HEK293 (cell line): ENCODE measurements around the gene TBC1D14.

Source experiments
- CTCF ChIA-PET: fragments of 350-600 bp; formaldehyde crosslinking; extraction: SDS; loops from one replicate; lab custom pipeline; 2021; ENCODE audit warnings: antibody characterized with exemption; lab: Yijun Ruan, JAX
- POLR2A ChIA-PET: fragments of 300-600 bp; formaldehyde crosslinking; extraction: SDS; loops from one replicate; lab custom pipeline; 2020; ENCODE audit warnings: antibody characterized with exemption, inconsistent platforms; lab: Yijun Ruan, JAX
- H3K27ac ChIP-seq: fragments of 200-500 bp; sonication (Bioruptor generic); 2 replicates; pipeline ENCODE4 v1.5.1; 2014; ENCODE audit warnings: low read depth, low read length, control low read depth, inconsistent platforms; ENCODE audit errors: extremely low read depth
- H3K36me3 ChIP-seq, 2 experiments: fragments of 200-500 bp in 1 of 2; sonication (Bioruptor generic) in 1 of 2; 1 replicate in 1 of 2; 2 replicates in 1 of 2; pipeline ENCODE4 v1.5.1; 2014 to 2017; ENCODE audit warnings: inconsistent platforms in 2 of 2, low read length in 2 of 2; ENCODE audit not compliant: control insufficient read depth in 2 of 2, insufficient read depth in 1 of 2
- H3K4me1 ChIP-seq: fragments of 200-500 bp; sonication (Bioruptor generic); 2 replicates; pipeline ENCODE4 v1.5.1; 2014; ENCODE audit warnings: mild to moderate bottlenecking, low read length, inconsistent platforms; ENCODE audit not compliant: control insufficient read depth, insufficient read depth
- H3K4me3 ChIP-seq: 2 replicates; pipeline ENCODE4 v1.5.1; 2011; ENCODE audit warnings: low read depth, mild to moderate bottlenecking, control low read depth, low read length, moderate library complexity
- H3K9me3 ChIP-seq: fragments of 200-500 bp; sonication (Bioruptor generic); 2 replicates; pipeline ENCODE4 v1.5.1; 2014; ENCODE audit warnings: low read depth, low read length, inconsistent platforms; ENCODE audit not compliant: control insufficient read depth, insufficient read depth
- HOXC10 ChIP-seq: sonication (generic); formaldehyde crosslinking; IDR thresholded peaks from 2 replicates; pipeline ENCODE4 v1.8.1; 2023; ENCODE audit warnings: mild to moderate bottlenecking, missing genetic modification reagents
- OSR2 ChIP-seq: fragments of 450-650 bp; formaldehyde crosslinking; IDR thresholded peaks from 2 replicates; pipeline ENCODE4 v1.5.1; 2016; ENCODE audit warnings: missing biosample characterization, missing genetic modification characterization
- RBAK ChIP-seq: fragments of 450-650 bp; formaldehyde crosslinking; IDR thresholded peaks from 2 replicates; pipeline ENCODE4 v1.5.1; 2016; ENCODE audit warnings: missing biosample characterization, missing genetic modification characterization
- SCRT2 ChIP-seq: fragments of 450-650 bp; formaldehyde crosslinking; IDR thresholded peaks from 2 replicates; pipeline ENCODE4 v1.5.1; 2016; ENCODE audit warnings: missing biosample characterization, missing genetic modification characterization
- ZBTB1 ChIP-seq: fragments of 450-650 bp; formaldehyde crosslinking; IDR thresholded peaks from 2 replicates; pipeline ENCODE4 v1.5.1; 2016; ENCODE audit warnings: missing biosample characterization, missing genetic modification characterization
- ZBTB11 ChIP-seq: fragments of 450-650 bp; formaldehyde crosslinking; conservative IDR thresholded peaks from 2 replicates; pipeline ENCODE4 v1.5.1; 2016; ENCODE audit warnings: low read depth, missing biosample characterization, missing genetic modification characterization
- ZBTB17 ChIP-seq: fragments of 450-650 bp; formaldehyde crosslinking; IDR thresholded peaks from 2 replicates; pipeline ENCODE4 v1.5.1; 2016; ENCODE audit warnings: missing biosample characterization, missing genetic modification characterization
- ZBTB44 ChIP-seq: fragments of 450-650 bp; IDR thresholded peaks from 2 replicates; pipeline ENCODE4 v1.5.1; 2018; ENCODE audit warnings: missing biosample characterization, mild to moderate bottlenecking, missing genetic modification characterization
- ZBTB6 ChIP-seq: fragments of 450-650 bp; formaldehyde crosslinking; IDR thresholded peaks from 2 replicates; pipeline ENCODE4 v1.5.1; 2017; ENCODE audit warnings: missing biosample characterization, missing genetic modification characterization
- ZFP41 ChIP-seq: fragments of 450-650 bp; formaldehyde crosslinking; IDR thresholded peaks from 2 replicates; pipeline ENCODE4 v1.5.1; 2016; ENCODE audit warnings: missing biosample characterization, missing genetic modification characterization, borderline replicate concordance
- ZNF146 ChIP-seq: fragments of 450-650 bp; formaldehyde crosslinking; IDR thresholded peaks from 2 replicates; pipeline ENCODE4 v1.5.1; 2016; ENCODE audit warnings: missing biosample characterization, missing genetic modification characterization
- ZNF175 ChIP-seq: fragments of 450-650 bp; formaldehyde crosslinking; IDR thresholded peaks from 2 replicates; pipeline ENCODE4 v1.5.1; 2016; ENCODE audit warnings: missing biosample characterization, missing genetic modification characterization
- ZNF19 ChIP-seq: fragments of 450-650 bp; formaldehyde crosslinking; IDR thresholded peaks from 2 replicates; pipeline ENCODE4; 2016; ENCODE audit warnings: missing biosample characterization, missing genetic modification characterization, low read depth
- ZNF530 ChIP-seq: fragments of 450-650 bp; formaldehyde crosslinking; IDR thresholded peaks from 2 replicates; pipeline ENCODE4 v1.5.1; 2016; ENCODE audit warnings: low read depth, missing biosample characterization, missing genetic modification characterization
- ZNF555 ChIP-seq: fragments of 450-650 bp; formaldehyde crosslinking; conservative IDR thresholded peaks from 2 replicates; pipeline ENCODE4 v1.5.1; 2017; ENCODE audit warnings: missing biosample characterization, mild to moderate bottlenecking, missing genetic modification characterization, inconsistent platforms
- ZNF624 ChIP-seq: fragments of 450-650 bp; formaldehyde crosslinking; IDR thresholded peaks from 2 replicates; pipeline ENCODE4 v1.5.1; 2017; ENCODE audit warnings: missing biosample characterization, missing genetic modification characterization
- ZNF658 ChIP-seq: fragments of 450-650 bp; formaldehyde crosslinking; IDR thresholded peaks from 2 replicates; pipeline ENCODE4; 2016; ENCODE audit warnings: missing biosample characterization, missing genetic modification characterization
- ZNF707 ChIP-seq: fragments of 450-650 bp; formaldehyde crosslinking; IDR thresholded peaks from 2 replicates; pipeline ENCODE4 v1.5.1; 2016; ENCODE audit warnings: missing biosample characterization, missing genetic modification characterization
- ZNF785 ChIP-seq: fragments of 450-650 bp; formaldehyde crosslinking; IDR thresholded peaks from 2 replicates; pipeline ENCODE4 v1.5.1; 2016; ENCODE audit warnings: missing biosample characterization, missing genetic modification characterization
- ZNF791 ChIP-seq: fragments of 450-650 bp; formaldehyde crosslinking; IDR thresholded peaks from 2 replicates; pipeline ENCODE4 v1.5.1; 2016; ENCODE audit warnings: missing biosample characterization, missing genetic modification characterization
- ZNF830 ChIP-seq: fragments of 450-650 bp; IDR thresholded peaks from 2 replicates; pipeline ENCODE4 v1.5.0; 2018; ENCODE audit warnings: missing biosample characterization, missing genetic modification characterization, low read depth, mild to moderate bottlenecking, moderate library complexity

The TBC1D14 gene

GRCh38 chr4:7055111-7055989 lies 145.7 kb downstream of the TBC1D14 start:
- Histone ChIP-seq H3K27ac (no peak overlapping the region), H3K4me1 (peaks cover 3% of the 10 kb centered on the region; the same call in 1 of the 2 replicates)
- POLR2A ChIA-PET: interaction anchor here (1.2 to 1.6 kb wide), 2 partner anchors 12 kb away, joined by 3 to 8 read pairs; partner anchors contain the start of genes GRPEL1 and TADA2B
- TF ChIP-seq ZBTB6 (tag by site-specific recombination) (no peak), ZNF707 (tag by site-specific recombination) (no peak), ZNF555 (tag by site-specific recombination) (no peak), ZNF830 (no peak)
- TF ChIP-seq, all 188 proteins: peak for 0
- Histone ChIP-seq H3K36me3 (peaks cover 0 to 77% of the 10 kb centered on the region in 2 experiments; a peak in 1 of 3 replicates), H3K9me3 (no peaks in the 10 kb centered on the region), H3K4me3 (no peak overlapping the region)
- CTCF ChIA-PET: interaction anchor here (0.7 to 1.2 kb wide), 3 partner anchors 10 to 16 kb away, joined by 3 read pairs; no protein-coding TSS in a partner anchor

- H3K9me3 ChIP-seq: no peaks in the 10 kb centered on the region
- peaks cover 0 to 82% of the 10 kb centered on the region in 2 experiments; a peak in 1 of 3 replicates for H3K36me3 ChIP-seq
- no peak overlapping the region for H3K27ac ChIP-seq
- CTCF ChIA-PET: interaction anchor here (0.7 kb wide), 1 partner anchor 12 kb away, joined by 3 read pairs; no protein-coding TSS in a partner anchor
- H3K4me1 ChIP-seq: no peaks in the 10 kb centered on the region
- TF ChIP-seq HOXC10: no peak
- no peak for TF ChIP-seq ZFP41 (tag by site-specific recombination)
- TF ChIP-seq ZNF658: no peak
- no peak for TF ChIP-seq ZBTB17 (tag by site-specific recombination)
- no peak for TF ChIP-seq ZNF624 (tag by site-specific recombination)
- TF ChIP-seq RBAK (tag by site-specific recombination): no peak
- no peak for TF ChIP-seq OSR2 (tag by site-specific recombination)
- no peak for TF ChIP-seq ZNF146 (tag by site-specific recombination)
- TF ChIP-seq ZBTB1 (tag by site-specific recombination): no peak
- TF ChIP-seq ZNF19 (tag by site-specific recombination): no peak
- TF ChIP-seq, all 188 proteins: peak for 0
- H3K4me3 ChIP-seq: no peak overlapping the region
- POLR2A ChIA-PET: interaction anchor here (1.2 to 1.6 kb wide), 2 partner anchors 11 to 12 kb away, joined by 3 to 8 read pairs; partner anchors contain the start of genes GRPEL1 and TADA2B
These were observed 146.3 kb downstream of the TBC1D14 start for GRCh38 chr4:7055990-7056325.

- Histone ChIP-seq H3K4me3 (no peak overlapping the region), H3K4me1 (no peaks in the 10 kb centered on the region), H3K36me3 (peaks cover 0 to 89% of the 10 kb centered on the region in 2 experiments; a peak in 1 of 3 replicates), H3K9me3 (no peaks in the 10 kb centered on the region)
- ChIA-PET CTCF (no interaction called here), POLR2A (interaction anchor here (1.4 kb wide), 1 partner anchor 9 kb away, joined by 5 read pairs; the partner anchor contains the start of gene GRPEL1)
- TF ChIP-seq ZNF785 (tag by site-specific recombination) (no peak), SCRT2 (tag by site-specific recombination) (0 out of 2 replicates have a peak, but pooled peaks have one; percentile 20)
- TF ChIP-seq, all 188 proteins: peak for 1
- H3K27ac ChIP-seq: no peak overlapping the region
These were observed 149.2 kb downstream of the TBC1D14 start for GRCh38 chr4:7058792-7059191.

GRCh38 chr4:7059662-7060061 lies 150.0 kb downstream of the TBC1D14 start:
- H3K4me1 ChIP-seq: no peaks in the 10 kb centered on the region
- ChIA-PET CTCF (interaction anchor here (0.9 kb wide), 1 partner anchor 11 kb away, joined by 3 read pairs; no protein-coding TSS in a partner anchor), POLR2A (interaction anchor here (1.4 kb wide), 1 partner anchor 8 kb away, joined by 5 read pairs; the partner anchor contains the start of gene GRPEL1)
- H3K36me3 ChIP-seq: peaks cover 0 to 87% of the 10 kb centered on the region in 2 experiments; a peak in 2 of 3 replicates
- H3K27ac ChIP-seq: no peak overlapping the region
- no peak overlapping the region for H3K4me3 ChIP-seq
- no peaks in the 10 kb centered on the region for H3K9me3 ChIP-seq
- no peak for TF ChIP-seq ZNF624 (tag by site-specific recombination)
- TF ChIP-seq ZNF175: no peak
- TF ChIP-seq ZBTB44 (tag by site-specific recombination): no peak
- TF ChIP-seq ZNF791 (tag by site-specific recombination): no peak
- no peak for TF ChIP-seq ZBTB17 (tag by site-specific recombination)
- TF ChIP-seq ZNF530: no peak
- no peak for TF ChIP-seq ZBTB11 (tag by site-specific recombination)
